22Rv1 (cell line): ENCODE data around the gene SDK1.

Source experiments
- ZFX ChIP-seq: fragments of 450-650 bp; IDR thresholded peaks from 2 replicates; pipeline ENCODE4 v1.6.1; 2017; ENCODE audit warnings: antibody characterized with exemption, borderline replicate concordance
- TF ChIP-seq, protein P1 (sequence below): fragments of 450-650 bp; IDR thresholded peaks from 2 replicates; pipeline ENCODE4 v1.5.1; 2017; ENCODE audit warnings: mild to moderate bottlenecking

DNA sequence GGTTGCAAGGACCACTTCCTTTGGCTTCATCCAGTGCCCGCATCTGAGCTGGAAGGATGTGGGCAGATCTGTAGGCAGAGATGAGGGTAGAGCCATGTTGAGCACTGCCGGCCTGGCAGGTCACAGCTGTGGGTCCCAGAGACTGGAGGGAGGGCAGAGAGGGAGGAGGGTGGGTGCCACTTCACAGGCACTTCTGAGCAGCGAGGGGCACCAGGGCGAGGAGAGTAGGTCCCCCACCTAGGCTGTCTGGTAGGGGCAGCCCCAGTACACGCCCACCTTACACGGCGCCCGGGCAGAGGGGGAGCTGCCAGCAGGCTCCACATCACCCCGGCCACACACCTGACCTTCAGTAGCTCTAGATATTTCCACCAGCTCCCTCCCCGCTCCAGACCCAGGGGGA lies 908.1 kb downstream of the SDK1 start:
- TF ChIP-seq, protein P1, sequence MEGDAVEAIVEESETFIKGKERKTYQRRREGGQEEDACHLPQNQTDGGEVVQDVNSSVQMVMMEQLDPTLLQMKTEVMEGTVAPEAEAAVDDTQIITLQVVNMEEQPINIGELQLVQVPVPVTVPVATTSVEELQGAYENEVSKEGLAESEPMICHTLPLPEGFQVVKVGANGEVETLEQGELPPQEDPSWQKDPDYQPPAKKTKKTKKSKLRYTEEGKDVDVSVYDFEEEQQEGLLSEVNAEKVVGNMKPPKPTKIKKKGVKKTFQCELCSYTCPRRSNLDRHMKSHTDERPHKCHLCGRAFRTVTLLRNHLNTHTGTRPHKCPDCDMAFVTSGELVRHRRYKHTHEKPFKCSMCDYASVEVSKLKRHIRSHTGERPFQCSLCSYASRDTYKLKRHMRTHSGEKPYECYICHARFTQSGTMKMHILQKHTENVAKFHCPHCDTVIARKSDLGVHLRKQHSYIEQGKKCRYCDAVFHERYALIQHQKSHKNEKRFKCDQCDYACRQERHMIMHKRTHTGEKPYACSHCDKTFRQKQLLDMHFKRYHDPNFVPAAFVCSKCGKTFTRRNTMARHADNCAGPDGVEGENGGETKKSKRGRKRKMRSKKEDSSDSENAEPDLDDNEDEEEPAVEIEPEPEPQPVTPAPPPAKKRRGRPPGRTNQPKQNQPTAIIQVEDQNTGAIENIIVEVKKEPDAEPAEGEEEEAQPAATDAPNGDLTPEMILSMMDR = no peak
- TF ChIP-seq ZFX = no peak
